Thyroid gland (tissue), 4 donors: ENCODE measurements around the gene OPN1SW.

Experiments
- CTCF ChIP-seq, 6 experiments: fragments of 200-600 bp in 3 of 6; fragments of 450-650 bp in 3 of 6; sonication (generic) in 3 of 6; IDR thresholded peaks; one replicate each; pipeline ENCODE4 v1.5.1; 2016 to 2019; ENCODE audit warnings: antibody characterized with exemption in 6 of 6, mild to moderate bottlenecking in 2 of 6, inconsistent platforms in 1 of 6, moderate library complexity in 1 of 6
- POLR2A ChIP-seq, 2 donors: fragments of 450-650 bp; IDR thresholded peaks; one replicate each; pipeline ENCODE4 v1.6.1; 2017; ENCODE audit warnings: antibody characterized with exemption in 2 of 2, mild to moderate bottlenecking in 2 of 2, moderate library complexity in 1 of 2

GRCh38 chr7:128727239-128727638, 48.4 kb downstream of the OPN1SW start:
- TF ChIP-seq CTCF (IDR thresholded peaks at IDR 0.05) = no peak
- no peak for TF ChIP-seq POLR2A (IDR thresholded peaks at IDR 0.05)
